Astrocyte (in vitro differentiated cells and primary cell): ENCODE data around the gene MARF1. TPM values are rescaled to one million over a fixed set of nuclear protein-coding genes. Genes with fewer than 3 reads are reported as not detected.

Experiments used
- DNase-seq: peaks from one replicate; pipeline ENCODE4 v3.0.0-alpha.2; 2010; ENCODE audit warnings: low read depth
- FAIRE-seq: peaks from 2 replicates; lab custom pipeline; 2011; peaks lifted over from hg19 to GRCh38; lab: Jason Lieb, UNC
- H2AFZ ChIP-seq: 2 replicates; pipeline ENCODE4 v1.6.0; 2012; ENCODE audit warnings: low read depth, low read length, inconsistent platforms
- H3K27ac ChIP-seq: 2 replicates; pipeline ENCODE4 v1.5.1; 2011; ENCODE audit warnings: low read depth, low read length, inconsistent platforms
- H3K27me3 ChIP-seq: 2 replicates; pipeline ENCODE4 v1.6.0; 2011; ENCODE audit warnings: low read length, inconsistent platforms; ENCODE audit not compliant: insufficient read depth
- H3K36me3 ChIP-seq: 2 replicates; pipeline ENCODE4 v1.5.1; 2011; ENCODE audit warnings: low read length, inconsistent platforms; ENCODE audit not compliant: insufficient read depth
- H3K4me1 ChIP-seq: 2 replicates; pipeline ENCODE4 v1.5.1; 2011; ENCODE audit warnings: low read length, inconsistent platforms; ENCODE audit not compliant: insufficient read depth
- H3K4me2 ChIP-seq: 2 replicates; pipeline ENCODE4 v1.6.0; 2012; ENCODE audit warnings: low read length, inconsistent platforms
- H3K4me3 ChIP-seq: 2 replicates; pipeline ENCODE4 v1.5.1; 2011; ENCODE audit warnings: low read depth, mild to moderate bottlenecking, low read length, inconsistent platforms; ENCODE audit not compliant: insufficient read depth
- H3K79me2 ChIP-seq: 2 replicates; pipeline ENCODE4 v1.6.0; 2012; ENCODE audit warnings: mild to moderate bottlenecking, low read length, inconsistent platforms; ENCODE audit not compliant: insufficient read depth
- H3K9ac ChIP-seq: 2 replicates; pipeline ENCODE4 v1.6.0; 2012; ENCODE audit warnings: mild to moderate bottlenecking, low read length, inconsistent platforms
- H3K9me3 ChIP-seq: 2 replicates; pipeline ENCODE4 v1.5.1; 2012; ENCODE audit warnings: low read depth, mild to moderate bottlenecking, low read length, inconsistent platforms; ENCODE audit not compliant: insufficient read depth
- H4K20me1 ChIP-seq: 2 replicates; pipeline ENCODE4 v1.6.0; 2012; ENCODE audit warnings: low read length, inconsistent platforms; ENCODE audit not compliant: insufficient read depth
- H3K27ac Mint-ChIP-seq: one replicate; pipeline ENCODE4 v1.8.0; 2021; ENCODE audit warnings: mild to moderate bottlenecking, mixed read lengths; ENCODE audit not compliant: unreplicated experiment
- H3K27me3 Mint-ChIP-seq: one replicate; pipeline ENCODE4 v1.8.0; 2021; ENCODE audit warnings: low read depth, mixed read lengths; ENCODE audit not compliant: unreplicated experiment
- H3K36me3 Mint-ChIP-seq: one replicate; pipeline ENCODE4 v1.8.0; 2021; ENCODE audit warnings: low read depth, mixed read lengths; ENCODE audit not compliant: unreplicated experiment
- H3K4me1 Mint-ChIP-seq: one replicate; pipeline ENCODE4 v1.8.0; 2021; ENCODE audit warnings: low read depth, mixed read lengths; ENCODE audit not compliant: unreplicated experiment
- H3K4me3 Mint-ChIP-seq: one replicate; pipeline ENCODE4 v1.8.0; 2021; ENCODE audit warnings: mild to moderate bottlenecking, moderate library complexity, mixed read lengths; ENCODE audit not compliant: unreplicated experiment
- H3K9me3 Mint-ChIP-seq: one replicate; pipeline ENCODE4 v1.8.0; 2021; ENCODE audit warnings: mild to moderate bottlenecking, mixed read lengths; ENCODE audit not compliant: unreplicated experiment
- EZH2 ChIP-seq: IDR thresholded peaks from 2 replicates; pipeline ENCODE4 v1.6.1; 2012; ENCODE audit warnings: mild to moderate bottlenecking, low read length, inconsistent platforms; ENCODE audit not compliant: insufficient read depth
- total RNA-seq: library from RNA; stranded (reverse); gene quantifications from 2 replicates; pipeline ENCODE4 v1.2.1, GENCODE V29; 2021
- TF ChIP-seq, protein P1 (sequence below): IDR thresholded peaks from 2 replicates; pipeline ENCODE4 v1.5.1; 2011; ENCODE audit warnings: low read depth, mild to moderate bottlenecking, inconsistent platforms, low read length, moderate library complexity; ENCODE audit not compliant: insufficient read depth

The MARF1 gene
- total RNA-seq, 1 donor from 2014 or later, result 47.4 TPM

DNA sequence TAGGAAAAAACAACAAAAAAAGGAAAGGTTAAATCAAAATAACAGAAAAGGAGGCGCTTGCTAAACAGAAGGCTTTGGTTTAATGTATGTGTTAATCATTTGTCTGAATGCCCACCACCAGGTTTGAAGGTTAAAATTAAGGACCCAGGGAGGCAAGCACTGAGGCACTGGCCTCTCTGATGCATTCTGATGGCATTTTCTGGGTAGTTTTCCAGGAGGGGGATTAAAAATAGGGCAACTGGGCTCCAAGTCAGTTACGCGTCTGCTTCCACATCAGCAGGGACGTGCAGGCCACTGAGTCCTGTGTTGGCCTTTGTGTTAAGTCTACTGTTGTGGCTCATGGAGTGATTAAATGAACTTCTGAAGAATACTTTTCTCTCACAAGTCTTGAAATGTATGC lies 26.9 kb downstream of the MARF1 start:
- Histone ChIP-seq H3K4me1 (peaks cover 16% of the 10 kb centered on the region), H3K9ac (no peak overlapping the region), H3K4me3 (no peak overlapping the region), H2AFZ (no peak overlapping the region), H3K9me3 (no peaks in the 10 kb centered on the region), H4K20me1 (no peaks in the 10 kb centered on the region), H3K27me3 (no peaks in the 10 kb centered on the region), H3K27ac (no peak overlapping the region), H3K4me2 (no peak overlapping the region), H3K79me2 (no peaks in the 10 kb centered on the region), H3K36me3 (peaks cover 52% of the 10 kb centered on the region)
- no peak for DNase-seq
- Mint-ChIP-seq H3K4me3 (no peak overlapping the region), H3K27me3 (no peaks in the 10 kb centered on the region), H3K27ac (no peak overlapping the region), H3K9me3 (no peaks in the 10 kb centered on the region), H3K4me1 (peaks cover 12% of the 10 kb centered on the region), H3K36me3 (peaks cover 47% of the 10 kb centered on the region)
- FAIRE-seq, result no peak
- TF ChIP-seq, protein P1, sequence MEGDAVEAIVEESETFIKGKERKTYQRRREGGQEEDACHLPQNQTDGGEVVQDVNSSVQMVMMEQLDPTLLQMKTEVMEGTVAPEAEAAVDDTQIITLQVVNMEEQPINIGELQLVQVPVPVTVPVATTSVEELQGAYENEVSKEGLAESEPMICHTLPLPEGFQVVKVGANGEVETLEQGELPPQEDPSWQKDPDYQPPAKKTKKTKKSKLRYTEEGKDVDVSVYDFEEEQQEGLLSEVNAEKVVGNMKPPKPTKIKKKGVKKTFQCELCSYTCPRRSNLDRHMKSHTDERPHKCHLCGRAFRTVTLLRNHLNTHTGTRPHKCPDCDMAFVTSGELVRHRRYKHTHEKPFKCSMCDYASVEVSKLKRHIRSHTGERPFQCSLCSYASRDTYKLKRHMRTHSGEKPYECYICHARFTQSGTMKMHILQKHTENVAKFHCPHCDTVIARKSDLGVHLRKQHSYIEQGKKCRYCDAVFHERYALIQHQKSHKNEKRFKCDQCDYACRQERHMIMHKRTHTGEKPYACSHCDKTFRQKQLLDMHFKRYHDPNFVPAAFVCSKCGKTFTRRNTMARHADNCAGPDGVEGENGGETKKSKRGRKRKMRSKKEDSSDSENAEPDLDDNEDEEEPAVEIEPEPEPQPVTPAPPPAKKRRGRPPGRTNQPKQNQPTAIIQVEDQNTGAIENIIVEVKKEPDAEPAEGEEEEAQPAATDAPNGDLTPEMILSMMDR, result no peak
- no peak for TF ChIP-seq EZH2

GRCh38 chr16:15613676-15614075 lies 29.3 kb downstream of the MARF1 start:
- Histone ChIP-seq H3K27ac (no peak overlapping the region), H3K4me3 (no peak overlapping the region), H3K27me3 (no peaks in the 10 kb centered on the region), H3K9me3 (no peaks in the 10 kb centered on the region), H2AFZ (no peak overlapping the region), H3K4me2 (no peak overlapping the region), H3K4me1 (peaks cover 14% of the 10 kb centered on the region), H3K9ac (no peak overlapping the region), H3K36me3 (peaks cover 40% of the 10 kb centered on the region), H3K79me2 (no peaks in the 10 kb centered on the region), H4K20me1 (no peaks in the 10 kb centered on the region)
- Mint-ChIP-seq H3K36me3 (peaks cover 47% of the 10 kb centered on the region), H3K27ac (no peak overlapping the region), H3K9me3 (no peaks in the 10 kb centered on the region), H3K4me3 (peak overlapping the region; percentile 12), H3K27me3 (no peaks in the 10 kb centered on the region), H3K4me1 (peaks cover 17% of the 10 kb centered on the region)
- FAIRE-seq (no peak), DNase-seq (no peak)
- no peak for TF ChIP-seq EZH2
- TF ChIP-seq, protein P1, result no peak

DNA sequence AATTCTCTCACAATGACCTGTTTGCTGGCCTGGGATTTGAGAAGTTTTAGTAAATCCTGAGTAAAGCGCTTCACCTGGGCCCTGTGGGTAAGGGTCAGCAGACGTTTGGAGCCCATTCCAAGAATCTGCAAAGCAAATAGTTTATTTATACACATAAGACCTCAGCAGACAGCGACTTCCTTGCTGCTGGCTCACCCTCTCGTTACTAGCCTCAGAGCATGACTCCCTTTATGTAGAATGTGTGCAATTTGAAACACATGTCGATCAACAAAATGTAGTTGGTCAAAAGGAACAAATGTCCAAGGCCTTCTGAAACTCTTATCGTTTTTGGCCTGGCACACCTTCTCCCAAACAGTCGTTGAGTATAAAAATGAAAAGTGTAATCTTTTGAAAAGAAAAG lies 31.3 kb downstream of the MARF1 start:
- H3K27ac Mint-ChIP-seq, result no peak overlapping the region
- TF ChIP-seq, protein P1, result no peak
- no peak for TF ChIP-seq EZH2
- Histone ChIP-seq H3K9me3 (no peaks in the 10 kb centered on the region), H3K36me3 (peaks cover 35% of the 10 kb centered on the region), H3K27me3 (no peaks in the 10 kb centered on the region), H3K4me3 (no peak overlapping the region), H3K79me2 (no peaks in the 10 kb centered on the region), H3K4me1 (peaks cover 7% of the 10 kb centered on the region), H3K27ac (peak overlapping the region; percentile 45), H3K9ac (no peak overlapping the region), H3K4me2 (peak overlapping the region; percentile 50), H4K20me1 (peaks cover 3% of the 10 kb centered on the region), H2AFZ (no peak overlapping the region)
- H3K4me1 Mint-ChIP-seq, result peaks cover 14% of the 10 kb centered on the region
- no peak overlapping the region for H3K4me3 Mint-ChIP-seq
- FAIRE-seq (no peak), DNase-seq (peak; percentile 94)
- H3K27me3 Mint-ChIP-seq, result no peaks in the 10 kb centered on the region
- no peaks in the 10 kb centered on the region for H3K9me3 Mint-ChIP-seq
- peaks cover 33% of the 10 kb centered on the region for H3K36me3 Mint-ChIP-seq
